HCT116 (cell line): ENCODE results near the gene ENTPD6. TPM values are rescaled to one million over a fixed set of nuclear protein-coding genes. Genes with fewer than 3 reads are reported as not detected.

ENCODE experiments used
- ATAC-seq: fragments of 200-7000 bp; cut with Tn5 transposase; 2 replicates; pipeline ENCODE4 v1.9.1; 2020; ENCODE audit warnings: mild to moderate bottlenecking, moderate library complexity
- BruUV-seq: library from RNA; stranded (reverse); fragments of 400-500 nt; replicated peaks from 2 replicates; lab custom pipeline; 2021; lab: Mats Ljungman, UMichigan
- CTCF ChIA-PET: fragments of 300-600 bp; sonication (Branson Sonifier 250); formaldehyde crosslinking; loops from one replicate; lab custom pipeline; 2021; ENCODE audit warnings: antibody characterized with exemption; lab: Charles Lee
- POLR2A ChIA-PET: fragments of 300-600, 350-600 bp; sonication (Branson Sonifier 250); formaldehyde crosslinking; loops from one replicate; lab custom pipeline; 2021; ENCODE audit warnings: antibody characterized with exemption; lab: Charles Lee
- RAD21 ChIA-PET, 2 experiments: fragments of 300-600 bp; sonication (Branson Sonifier 250); formaldehyde crosslinking; loops; one replicate each; lab custom pipeline; 2023; ENCODE audit warnings: low total read pairs in 2 of 2; ENCODE audit not compliant: uncharacterized antibody in 2 of 2, unreplicated experiment in 2 of 2, low non-redundant PET in 1 of 2; lab: Charles Lee
- DNase-seq: peaks from one replicate; pipeline ENCODE4 v3.0.0-alpha.2; 2010; ENCODE audit warnings: low read depth, low spot score
- H2AFZ ChIP-seq: fragments of 200-600 bp; shearing (Covaris generic), sonication (generic); 2 replicates; pipeline ENCODE4 v1.6.1; 2017; ENCODE audit warnings: low read depth, mixed run types, mixed read lengths, antibody characterized with exemption, low read length; ENCODE audit not compliant: poor library complexity, severe bottlenecking
- H3K27ac ChIP-seq: 2 replicates; pipeline ENCODE4 v1.5.1; 2012; ENCODE audit warnings: low read depth, low read length
- H3K27me3 ChIP-seq: fragments of 200-600 bp; sonication (generic); 2 replicates; pipeline ENCODE4 v1.6.1; 2016; ENCODE audit warnings: mixed run types, low read length, mixed read lengths; ENCODE audit not compliant: insufficient read depth
- H3K36me3 ChIP-seq, 2 experiments: fragments of 200-500 bp in 1 of 2; fragments of 200-600 bp in 1 of 2; sonication (Bioruptor generic) in 1 of 2; sonication (generic) in 1 of 2; 2 replicates each; pipeline versions ENCODE4 v1.5.1 to v1.6.1; 2014 to 2016; ENCODE audit warnings: low read length in 2 of 2, inconsistent platforms in 1 of 2, mixed read lengths in 1 of 2, mixed run types in 1 of 2; ENCODE audit not compliant: insufficient read depth in 2 of 2, control insufficient read depth in 1 of 2
- H3K4me1 ChIP-seq, 2 experiments: fragments of 200-600 bp in 1 of 2; sonication (generic) in 1 of 2; 2 replicates each; pipeline versions ENCODE4 v1.5.1 to v1.6.1; 2012 to 2017; ENCODE audit warnings: low read length in 2 of 2, inconsistent platforms in 1 of 2, mild to moderate bottlenecking in 1 of 2, mixed read lengths in 1 of 2, mixed run types in 1 of 2, moderate library complexity in 1 of 2; ENCODE audit not compliant: insufficient read depth in 2 of 2, control insufficient read depth in 1 of 2
- H3K4me2 ChIP-seq: fragments of 200-600 bp; sonication (generic); 2 replicates; pipeline ENCODE4 v1.6.1; 2017; ENCODE audit warnings: mixed run types, low read length, mixed read lengths
- H3K4me3 ChIP-seq, 2 experiments: fragments of 200-600 bp in 1 of 2; sonication (generic) in 1 of 2; replicated peaks in 1 of 2; 2 replicates each; pipeline ENCODE4 v1.5.1; 2011 to 2016; ENCODE audit warnings: low read length in 2 of 2, control low read depth in 1 of 2, low read depth in 1 of 2, mild to moderate bottlenecking in 1 of 2, mixed read lengths in 1 of 2, mixed run types in 1 of 2
- H3K79me2 ChIP-seq: fragments of 200-600 bp; sonication (generic); 2 replicates; pipeline ENCODE4 v1.6.1; 2017; ENCODE audit warnings: mild to moderate bottlenecking, mixed run types, low read length, moderate library complexity, mixed read lengths; ENCODE audit not compliant: insufficient read depth
- H3K9ac ChIP-seq: fragments of 200-600 bp; sonication (generic); 2 replicates; pipeline ENCODE4 v1.6.1; 2016; ENCODE audit warnings: low read length, mixed read lengths
- H3K9me2 ChIP-seq: fragments of 200-600 bp; sonication (generic), shearing (Covaris generic); 2 replicates; pipeline ENCODE4 v1.6.1; 2017; ENCODE audit warnings: mixed run types, mild to moderate bottlenecking, moderate library complexity; ENCODE audit not compliant: insufficient read depth
- H3K9me3 ChIP-seq, 2 experiments: fragments of 200-500 bp in 1 of 2; fragments of 200-600 bp in 1 of 2; sonication (Bioruptor generic) in 1 of 2; sonication (generic) in 1 of 2; 2 replicates each; pipeline ENCODE4 v1.6.1; 2014 to 2017; ENCODE audit warnings: low read length in 2 of 2, mixed read lengths in 2 of 2, inconsistent platforms in 1 of 2, low read depth in 1 of 2, mild to moderate bottlenecking in 1 of 2, mixed run types in 1 of 2, moderate library complexity in 1 of 2; ENCODE audit not compliant: control insufficient read depth in 1 of 2, insufficient read depth in 1 of 2
- H4K20me1 ChIP-seq: fragments of 200-600 bp; sonication (generic), shearing (Covaris generic); 2 replicates; pipeline ENCODE4 v1.6.1; 2017; ENCODE audit warnings: mixed run types, mild to moderate bottlenecking, moderate library complexity; ENCODE audit not compliant: insufficient read depth
- ATF3 ChIP-seq: IDR thresholded peaks from 2 replicates; pipeline ENCODE4 v1.6.1; 2012
- CBX3 ChIP-seq: IDR thresholded peaks from 2 replicates; pipeline ENCODE4 v1.6.1; 2012; ENCODE audit warnings: low read depth
- CEBPB ChIP-seq: IDR thresholded peaks from 2 replicates; pipeline ENCODE4 v1.6.1; 2012; ENCODE audit warnings: low read depth
- CTCF ChIP-seq, 3 experiments: fragments of 200-600 bp in 1 of 3; sonication (generic) in 1 of 3; IDR thresholded peaks in 2 of 3; conservative IDR thresholded peaks in 1 of 3; 2 replicates each; pipeline ENCODE4 v1.5.1; 2012 to 2017; ENCODE audit warnings: low read depth in 2 of 3, low read length in 2 of 3, antibody characterized with exemption in 1 of 3, borderline replicate concordance in 1 of 3, control low read depth in 1 of 3, mild to moderate bottlenecking in 1 of 3, mixed read lengths in 1 of 3, mixed run types in 1 of 3, moderate library complexity in 1 of 3; ENCODE audit not compliant: insufficient read depth in 1 of 3
- EGR1 ChIP-seq: IDR thresholded peaks from 2 replicates; pipeline ENCODE4 v1.6.1; 2012; ENCODE audit warnings: low read depth
- EZH2 ChIP-seq: fragments of 200-600 bp; sonication (generic); IDR thresholded peaks from 2 replicates; pipeline ENCODE4 v1.6.1; 2017; ENCODE audit warnings: antibody characterized with exemption, mixed run types
- FOSL1 ChIP-seq: IDR thresholded peaks from 2 replicates; pipeline ENCODE4 v1.6.1; 2012; ENCODE audit warnings: low read depth
- JUND ChIP-seq: IDR thresholded peaks from 2 replicates; pipeline ENCODE4 v1.6.1; 2012
- REST ChIP-seq: IDR thresholded peaks from 2 replicates; pipeline ENCODE4 v1.6.1; 2012; ENCODE audit warnings: low read depth
- SIN3A ChIP-seq: IDR thresholded peaks from 2 replicates; pipeline ENCODE4 v1.6.1; 2012; ENCODE audit warnings: low read depth
- SP1 ChIP-seq: IDR thresholded peaks from 2 replicates; pipeline ENCODE4 v1.6.1; 2012; ENCODE audit warnings: low read depth
- YY1 ChIP-seq: IDR thresholded peaks from 2 replicates; pipeline ENCODE4 v1.6.1; 2011; ENCODE audit warnings: low read length, low read depth, moderate library complexity, mild to moderate bottlenecking; ENCODE audit not compliant: insufficient replicate concordance; ENCODE audit errors: extremely low read depth
- ZNF274 ChIP-seq: fragments of 200-500 bp; sonication (Bioruptor generic); IDR thresholded peaks from 2 replicates; pipeline ENCODE4 v1.6.1; 2014; ENCODE audit warnings: mild to moderate bottlenecking, low read depth, low read length, inconsistent platforms
- intact Hi-C: fragments of 100-400 bp; cut with micrococcal nuclease; formaldehyde crosslinking; loops from 2 replicates; pipeline ENCODE4 v1.10.0; 2022
- total RNA-seq: library from RNA; stranded (reverse); gene quantifications from one replicate; pipeline ENCODE4 v1.2.1, GENCODE V29; 2021; ENCODE audit not compliant: unreplicated experiment

Gene ENTPD6
- total RNA-seq, 1 experiment from 2014 or later, result 89.2 TPM

GRCh38 chr20:25176184-25176583, 19.3 kb upstream of the ENTPD6 start:
- H3K9me3 ChIP-seq, result no peaks in the 10 kb centered on the region
- H3K4me2 ChIP-seq, result no peak overlapping the region
- intact Hi-C loops, result no loop called here
- H3K79me2 ChIP-seq, result no peaks in the 10 kb centered on the region
- no TSS peak for BruUV-seq
- H3K4me1 ChIP-seq, result peaks cover 5 to 13% of the 10 kb centered on the region in 2 experiments; a peak in 3 of 4 replicates
- no peak overlapping the region for H3K4me3 ChIP-seq
- no peaks in the 10 kb centered on the region for H4K20me1 ChIP-seq
- ChIA-PET CTCF (no interaction called here), RAD21 (no interaction called here), POLR2A (no interaction called here)
- H3K27ac ChIP-seq, result no peak overlapping the region
- no peak for DNase-seq
- TF ChIP-seq FOSL1 (no peak), CTCF (IDR thresholded peaks at IDR 0.05 in 2 of 3, conservative IDR thresholded peaks at IDR 0.05 in 1 of 3; ENCODE audit: borderline replicate concordance in 1 of 3, insufficient read depth in 1 of 3, low read depth in 2 of 3, low read length in 2 of 3) (no peak), REST (no peak), ZNF274 (no peak), EZH2 (no peak), CBX3 (no peak), SP1 (no peak), SIN3A (no peak), YY1 (no peak), ATF3 (no peak), CEBPB (no peak), EGR1 (no peak), JUND (no peak)
- no peaks in the 10 kb centered on the region for H3K9me2 ChIP-seq
- H2AFZ ChIP-seq, result no peak overlapping the region
- ATAC-seq, result no peak
- no peaks in the 10 kb centered on the region for H3K27me3 ChIP-seq
- H3K36me3 ChIP-seq, result no peaks in the 10 kb centered on the region
- H3K9ac ChIP-seq, result no peak overlapping the region
